HUES48 (cell line): ENCODE data around the gene EEIG1.
A peak's percentile ranks its signal among the peaks of the same experiment; 100 is the strongest.

Experiments
- H3K27ac ChIP-seq: one replicate; pipeline ENCODE4 v1.7.0; 2013; ENCODE audit warnings: low read depth, low read length, inconsistent platforms
- H3K27me3 ChIP-seq: 2 replicates; pipeline ENCODE4 v1.6.1; 2013; ENCODE audit warnings: mild to moderate bottlenecking, low read length; ENCODE audit not compliant: control insufficient read depth, insufficient read depth
- H3K36me3 ChIP-seq: 2 replicates; pipeline ENCODE4 v1.6.1; 2013; ENCODE audit warnings: low read length; ENCODE audit not compliant: control insufficient read depth, insufficient read depth
- H3K4me1 ChIP-seq: 2 replicates; pipeline ENCODE4 v1.6.1; 2013; ENCODE audit warnings: mild to moderate bottlenecking, low read length; ENCODE audit not compliant: control insufficient read depth, insufficient read depth
- H3K4me3 ChIP-seq: 2 replicates; pipeline ENCODE4 v1.5.1; 2013; ENCODE audit warnings: mild to moderate bottlenecking, low read depth, low read length
- H3K9ac ChIP-seq: 2 replicates; pipeline ENCODE4 v1.6.1; 2013; ENCODE audit warnings: mild to moderate bottlenecking, low read depth, low read length, moderate library complexity
- H3K9me3 ChIP-seq: 2 replicates; pipeline ENCODE4 v1.6.1; 2013; ENCODE audit warnings: low read length; ENCODE audit not compliant: control insufficient read depth, insufficient read depth

EEIG1 gene

GRCh38 chr9:127943731-127944144 is 37.1 kb downstream of the EEIG1 start:
- no peaks in the 10 kb centered on the region for H3K27me3 ChIP-seq
- H3K9ac ChIP-seq = no peak overlapping the region
- H3K9me3 ChIP-seq = no peaks in the 10 kb centered on the region
- no peak overlapping the region for H3K4me3 ChIP-seq
- peaks cover 57% of the 10 kb centered on the region for H3K36me3 ChIP-seq
- peaks cover 14% of the 10 kb centered on the region for H3K4me1 ChIP-seq
- peak overlapping the region; percentile 58 for H3K27ac ChIP-seq

DNA sequence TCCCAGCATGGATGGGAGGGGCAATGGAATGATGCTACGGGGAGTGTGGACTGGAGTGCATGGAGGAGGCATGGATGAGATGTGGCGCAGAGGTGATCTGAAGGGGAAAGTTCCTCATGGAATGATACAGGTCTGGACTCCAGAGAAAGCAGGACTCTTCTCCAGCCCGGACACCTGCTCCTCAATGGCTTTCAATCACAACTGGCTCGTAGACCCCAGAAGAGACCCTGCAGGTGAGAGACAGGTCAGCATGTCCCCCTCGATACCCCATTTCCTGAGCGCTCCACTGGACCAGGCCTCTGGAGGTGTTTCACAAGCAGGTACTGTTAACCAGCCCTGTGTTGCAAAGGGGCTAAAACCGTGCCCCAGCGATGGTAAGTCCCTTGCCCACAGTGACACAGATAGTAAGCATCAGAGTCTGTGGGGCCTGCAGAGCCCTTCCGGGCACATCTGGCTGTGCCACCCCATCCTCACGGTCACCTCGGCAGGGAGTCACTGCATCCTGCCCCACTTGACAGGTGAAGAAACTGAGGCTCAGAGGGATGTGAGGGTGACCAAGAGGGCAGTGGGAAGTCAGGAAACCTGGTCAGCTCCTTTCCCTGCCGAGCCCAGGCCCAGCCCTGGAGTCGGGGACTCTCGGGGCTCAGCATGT is 37.7 kb downstream of the EEIG1 start:
- no peak overlapping the region for H3K27ac ChIP-seq
- H3K9ac ChIP-seq = no peak overlapping the region
- H3K9me3 ChIP-seq = no peaks in the 10 kb centered on the region
- H3K4me3 ChIP-seq = no peak overlapping the region
- peaks cover 57% of the 10 kb centered on the region for H3K36me3 ChIP-seq
- H3K27me3 ChIP-seq = no peaks in the 10 kb centered on the region
- peaks cover 14% of the 10 kb centered on the region for H3K4me1 ChIP-seq

DNA sequence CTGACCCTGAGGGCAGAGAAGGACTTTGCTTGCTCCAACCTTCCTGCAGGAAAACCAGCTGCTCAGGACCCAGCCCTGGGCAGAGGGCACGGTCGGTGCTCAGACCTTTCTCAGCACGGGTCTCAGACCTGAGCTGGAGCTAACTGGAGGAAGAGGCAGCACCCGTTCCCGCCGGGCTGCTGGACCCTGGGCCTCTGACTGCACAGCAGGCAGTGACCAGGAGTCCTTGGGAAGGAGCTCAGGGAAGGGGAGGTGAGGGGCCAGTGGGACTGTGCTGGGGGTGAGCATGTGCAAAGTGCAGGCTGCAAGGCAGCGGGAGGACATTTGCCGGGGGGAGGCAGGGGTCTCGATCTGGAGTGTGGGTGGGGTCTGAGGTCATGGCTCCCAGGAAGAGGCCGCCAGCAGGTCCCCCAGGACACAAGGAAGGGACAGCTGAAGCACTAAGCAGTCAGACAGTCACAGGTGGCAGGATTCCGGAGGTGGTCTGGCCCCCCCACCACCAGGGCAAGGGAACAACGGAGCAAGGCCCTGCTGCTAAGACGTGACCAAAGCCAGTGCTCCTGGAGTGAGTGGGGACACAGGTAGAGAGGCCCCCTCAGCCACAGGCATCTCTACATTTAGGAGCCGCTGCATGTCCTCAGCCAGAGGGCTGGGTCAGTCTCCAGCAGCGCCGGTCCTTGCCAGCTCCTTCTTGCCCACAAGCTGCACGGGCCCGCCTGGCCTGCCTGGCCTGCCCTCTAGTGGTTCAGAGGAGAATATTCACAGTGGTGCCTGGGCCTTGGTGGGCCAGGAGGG is 38.4 kb downstream of the EEIG1 start:
- no peak overlapping the region for H3K9ac ChIP-seq
- H3K9me3 ChIP-seq = no peaks in the 10 kb centered on the region
- peaks cover 50% of the 10 kb centered on the region for H3K36me3 ChIP-seq
- no peaks in the 10 kb centered on the region for H3K27me3 ChIP-seq
- no peak overlapping the region for H3K27ac ChIP-seq
- no peak overlapping the region for H3K4me3 ChIP-seq
- peaks cover 14% of the 10 kb centered on the region for H3K4me1 ChIP-seq

GRCh38 chr9:127941961-127942215 is 38.9 kb downstream of the EEIG1 start:
- no peaks in the 10 kb centered on the region for H3K9me3 ChIP-seq
- no peaks in the 10 kb centered on the region for H3K27me3 ChIP-seq
- no peak overlapping the region for H3K9ac ChIP-seq
- H3K27ac ChIP-seq = no peak overlapping the region
- H3K4me1 ChIP-seq = peaks cover 14% of the 10 kb centered on the region
- H3K4me3 ChIP-seq = no peak overlapping the region
- H3K36me3 ChIP-seq = peaks cover 48% of the 10 kb centered on the region

DNA sequence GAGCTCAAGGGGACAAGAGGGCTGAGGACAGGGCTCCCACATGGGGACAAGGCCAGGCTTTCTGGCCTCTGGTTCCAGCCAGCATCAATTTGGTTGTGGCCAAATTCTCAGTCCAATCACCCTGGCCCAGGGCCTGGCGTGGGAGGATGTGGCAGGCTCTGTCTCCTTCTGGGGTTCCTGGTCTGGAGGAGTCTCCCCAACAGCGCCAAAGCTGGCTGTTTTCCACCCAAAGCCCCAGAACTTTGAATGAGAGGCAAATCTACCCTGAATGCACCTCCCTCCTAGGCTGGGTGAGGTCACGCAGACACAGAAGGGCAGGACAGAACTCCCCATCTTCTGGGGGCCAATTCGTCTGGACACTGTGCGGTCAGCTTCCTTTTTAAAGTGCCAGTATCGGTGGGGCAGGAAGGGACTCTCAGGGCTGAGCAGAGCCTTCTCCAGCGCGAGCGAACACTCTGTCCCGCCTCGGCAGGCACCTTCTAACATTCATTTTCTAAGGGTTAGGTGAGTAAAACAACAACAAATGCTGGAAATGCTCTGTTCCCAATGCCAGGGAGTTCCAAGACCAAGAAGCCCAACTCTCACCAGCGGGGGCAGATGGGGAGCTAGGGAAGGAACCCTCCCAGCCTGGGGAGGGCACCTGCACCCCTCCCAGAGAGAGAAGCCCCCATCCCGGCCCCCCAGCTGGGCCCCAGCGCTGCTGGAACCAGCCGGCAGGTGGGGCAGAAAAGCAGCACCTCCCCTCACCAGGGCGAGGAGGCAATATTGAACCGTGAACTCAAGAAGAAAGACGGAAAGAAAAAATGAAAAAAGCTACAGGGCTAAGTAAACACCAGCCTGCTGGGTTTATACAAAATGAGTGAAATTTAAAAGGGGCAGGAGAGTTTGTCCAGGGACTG is 39.5 kb downstream of the EEIG1 start:
- no peak overlapping the region for H3K4me3 ChIP-seq
- peaks cover 48% of the 10 kb centered on the region for H3K36me3 ChIP-seq
- no peak overlapping the region for H3K9ac ChIP-seq
- H3K27ac ChIP-seq = no peak overlapping the region
- H3K9me3 ChIP-seq = no peaks in the 10 kb centered on the region
- H3K27me3 ChIP-seq = no peaks in the 10 kb centered on the region
- peaks cover 19% of the 10 kb centered on the region for H3K4me1 ChIP-seq

- Histone ChIP-seq H3K4me3 (no peak overlapping the region), H3K36me3 (peaks cover 52% of the 10 kb centered on the region), H3K27ac (no peak overlapping the region), H3K27me3 (no peaks in the 10 kb centered on the region), H3K4me1 (peaks cover 19% of the 10 kb centered on the region), H3K9ac (no peak overlapping the region), H3K9me3 (no peaks in the 10 kb centered on the region)
These were observed 40.2 kb downstream of the EEIG1 start for GRCh38 chr9:127940593-127940992.

- peak overlapping the region; percentile 59 for H3K9ac ChIP-seq
- H3K4me3 ChIP-seq = peak overlapping the region; percentile 89
- H3K27ac ChIP-seq = peak overlapping the region; percentile 32
- peaks cover 38% of the 10 kb centered on the region for H3K36me3 ChIP-seq
- H3K27me3 ChIP-seq = no peaks in the 10 kb centered on the region
- no peaks in the 10 kb centered on the region for H3K9me3 ChIP-seq
- H3K4me1 ChIP-seq = peaks cover 11% of the 10 kb centered on the region
These were observed 42.5 kb downstream of the EEIG1 start for GRCh38 chr9:127938298-127938690.

- Histone ChIP-seq H3K9ac (peak within 1 kb of the TSS; percentile 71), H3K36me3 (peaks cover 33% of the 10 kb centered on the region), H3K4me3 (peak within 1 kb of the TSS; percentile 89), H3K27me3 (no peaks in the 10 kb centered on the region), H3K4me1 (peaks cover 10% of the 10 kb centered on the region), H3K9me3 (no peaks in the 10 kb centered on the region), H3K27ac (peak within 1 kb of the TSS; percentile 58)
These were observed 43.1 kb downstream of the EEIG1 start, which contains the start of gene DPM2 for GRCh38 chr9:127937388-127938297. Gene DPM2 (minus strand): TSS chr9:127937854. CDS start chr9:127937820, 34 bp downstream.

DNA sequence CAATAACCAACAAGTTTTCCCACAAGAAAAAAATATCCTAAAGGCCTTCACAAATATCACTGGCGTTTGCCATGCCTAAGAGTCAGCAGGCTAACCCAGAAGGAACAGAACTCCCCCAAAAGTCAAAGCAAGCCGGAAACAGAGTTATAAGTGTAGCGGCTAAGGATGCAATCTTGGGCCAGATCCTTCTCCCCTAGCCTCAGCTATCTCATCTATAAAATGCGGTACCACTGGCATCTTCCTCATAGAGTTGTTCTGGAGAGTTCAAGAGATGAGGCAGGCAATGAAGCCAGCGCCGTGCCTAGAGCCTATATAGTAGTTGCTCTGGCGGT is 43.8 kb downstream of the EEIG1 start:
- peak overlapping the region; percentile 71 for H3K9ac ChIP-seq
- H3K27me3 ChIP-seq = no peaks in the 10 kb centered on the region
- H3K9me3 ChIP-seq = no peaks in the 10 kb centered on the region
- H3K4me1 ChIP-seq = peaks cover 6% of the 10 kb centered on the region
- H3K4me3 ChIP-seq = peak overlapping the region; percentile 89
- H3K36me3 ChIP-seq = peaks cover 27% of the 10 kb centered on the region
- H3K27ac ChIP-seq = no peak overlapping the region

GRCh38 chr9:127936347-127936852 is 44.4 kb downstream of the EEIG1 start:
- Histone ChIP-seq H3K9me3 (no peaks in the 10 kb centered on the region), H3K9ac (no peak overlapping the region), H3K27me3 (no peaks in the 10 kb centered on the region), H3K36me3 (peaks cover 23% of the 10 kb centered on the region; the same call in 1 of the 2 replicates), H3K4me1 (peaks cover 9% of the 10 kb centered on the region), H3K4me3 (peak overlapping the region; percentile 89), H3K27ac (no peak overlapping the region)
